ES-I3 (cell line): ENCODE data around the gene GRAMD4.
"Not testable (repeated sequence)": the region's sequence is repeated elsewhere in the genome, so short reads cannot be mapped to it uniquely, and the experiment has no call there.

Experiments used
- H3K36me3 ChIP-seq: 2 replicates; pipeline ENCODE4 v1.6.1; 2013; ENCODE audit warnings: mild to moderate bottlenecking, low read length, control low read depth, moderate library complexity; ENCODE audit not compliant: insufficient read depth
- H3K4me1 ChIP-seq: 2 replicates; pipeline ENCODE4 v1.6.1; 2013; ENCODE audit warnings: mild to moderate bottlenecking, control low read depth, low read length; ENCODE audit not compliant: insufficient read depth
- H3K9ac ChIP-seq: 2 replicates; pipeline ENCODE4 v1.6.1; 2013; ENCODE audit warnings: low read depth, mild to moderate bottlenecking, low read length, moderate library complexity
- H3K9me3 ChIP-seq: 2 replicates; pipeline ENCODE4 v1.6.1; 2013; ENCODE audit warnings: mild to moderate bottlenecking, low read length, moderate library complexity; ENCODE audit not compliant: control insufficient read depth, insufficient read depth

The GRAMD4 gene

DNA sequence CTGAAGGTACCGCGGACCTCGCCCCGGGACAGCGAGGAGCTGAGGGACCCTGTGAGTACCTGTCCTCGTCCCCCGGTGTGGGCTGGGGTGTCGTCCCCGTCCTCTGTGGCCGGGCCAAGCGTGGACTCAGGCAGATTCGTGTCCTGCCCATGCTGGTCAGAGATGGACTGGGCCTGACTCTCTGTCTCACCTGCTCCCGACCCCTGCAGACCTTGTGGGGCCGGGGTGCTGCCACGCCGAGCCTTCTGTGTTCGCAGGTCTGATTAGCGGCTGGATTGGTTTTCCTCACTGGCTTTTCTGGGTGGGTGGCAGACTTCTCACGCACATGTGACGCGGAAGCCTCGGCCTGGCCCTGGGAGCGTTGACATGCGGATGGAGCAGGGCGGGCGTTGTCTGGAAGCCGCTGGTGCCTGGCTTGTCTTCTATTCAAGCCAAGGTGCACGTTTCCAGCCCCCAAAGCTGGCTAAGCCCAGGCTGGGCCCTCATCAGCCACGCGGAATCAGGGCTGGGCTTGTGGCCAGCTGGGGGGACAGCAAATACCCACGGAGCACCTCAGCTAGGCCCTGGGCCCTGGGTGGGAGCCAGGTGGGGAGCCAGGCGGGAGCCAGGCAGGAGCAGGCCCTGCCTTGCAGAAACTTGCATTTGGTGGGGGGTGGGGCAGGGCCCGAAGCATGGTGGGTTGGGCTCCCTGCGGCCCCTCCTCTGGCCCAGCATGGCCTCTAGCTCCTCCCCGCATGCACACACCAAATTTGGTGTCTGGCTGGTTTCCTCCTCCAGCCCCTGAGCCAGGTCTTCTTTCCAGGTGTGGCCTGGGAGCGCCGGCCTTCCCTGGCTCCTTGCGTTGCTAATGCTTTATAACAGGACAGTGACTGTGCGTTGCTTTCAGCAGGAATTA lies 7.0 kb downstream of the GRAMD4 start:
- H3K9me3 ChIP-seq = no peaks in the 10 kb centered on the region
- peaks cover 8% of the 10 kb centered on the region; the same call in 1 of the 2 replicates for H3K4me1 ChIP-seq
- H3K9ac ChIP-seq = peak overlapping the region; percentile 22; the same call in 1 of the 2 replicates
- no peaks in the 10 kb centered on the region for H3K36me3 ChIP-seq

DNA sequence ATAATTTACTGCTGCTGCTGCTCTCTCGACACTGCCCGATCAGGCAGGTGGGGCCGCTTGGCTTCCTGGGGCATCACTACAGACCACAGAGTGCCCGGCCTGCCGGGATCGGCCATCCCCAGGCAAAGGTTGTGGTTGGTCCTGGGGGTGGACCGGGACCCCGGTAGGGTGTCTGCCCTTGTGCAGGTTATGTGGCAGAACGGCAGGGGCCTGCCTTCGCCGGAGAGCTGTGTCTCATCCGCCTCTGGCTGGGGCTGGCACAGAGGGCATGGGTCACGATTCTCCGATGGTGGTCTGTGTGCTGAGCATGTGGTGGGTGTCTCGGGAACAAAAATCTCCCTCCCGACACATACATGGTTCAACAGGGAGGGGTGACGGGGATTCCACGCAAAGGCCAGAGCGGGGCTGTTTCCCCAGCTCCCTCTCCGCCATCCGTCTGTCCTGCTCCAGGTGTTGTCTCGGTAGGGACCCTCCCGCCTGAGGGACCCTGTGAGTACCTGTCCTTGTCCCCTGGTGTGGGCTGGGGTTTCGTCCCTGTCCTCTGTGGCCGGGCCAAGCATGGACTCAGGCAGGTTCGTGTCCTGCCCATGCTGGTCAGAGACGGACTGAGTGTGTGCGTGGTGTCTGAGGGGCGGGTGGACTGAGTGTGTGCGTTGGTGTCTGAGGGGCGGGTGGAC lies 7.8 kb downstream of the GRAMD4 start:
- Histone ChIP-seq H3K9ac (peak overlapping the region; percentile 22; the same call in 1 of the 2 replicates), H3K4me1 (peaks cover 8% of the 10 kb centered on the region; the same call in 1 of the 2 replicates), H3K9me3 (no peaks in the 10 kb centered on the region), H3K36me3 (no peaks in the 10 kb centered on the region)

DNA sequence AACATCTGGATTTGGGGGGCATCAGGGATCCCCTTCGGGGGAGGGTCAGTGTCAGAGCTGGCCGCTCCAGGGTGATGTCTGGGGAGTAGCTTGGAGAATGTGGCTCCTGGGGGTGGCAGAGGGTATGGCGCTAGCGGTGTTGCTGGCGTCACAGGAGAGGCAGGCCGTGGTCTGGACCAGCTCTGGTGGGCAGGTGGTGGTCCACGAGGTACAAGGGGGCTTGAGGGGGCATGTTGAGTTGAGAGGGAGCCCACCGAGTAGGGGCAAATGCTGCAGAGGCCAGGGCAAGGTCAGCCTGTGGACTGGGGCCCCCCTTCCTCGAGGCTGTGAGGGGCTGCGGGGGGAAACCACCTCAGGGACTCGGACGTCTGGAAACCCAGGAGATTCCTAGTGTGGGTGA lies 8.6 kb downstream of the GRAMD4 start:
- Histone ChIP-seq H3K36me3 (no peaks in the 10 kb centered on the region), H3K9ac (no peak overlapping the region), H3K9me3 (no peaks in the 10 kb centered on the region), H3K4me1 (peaks cover 8% of the 10 kb centered on the region; the same call in 1 of the 2 replicates)

DNA sequence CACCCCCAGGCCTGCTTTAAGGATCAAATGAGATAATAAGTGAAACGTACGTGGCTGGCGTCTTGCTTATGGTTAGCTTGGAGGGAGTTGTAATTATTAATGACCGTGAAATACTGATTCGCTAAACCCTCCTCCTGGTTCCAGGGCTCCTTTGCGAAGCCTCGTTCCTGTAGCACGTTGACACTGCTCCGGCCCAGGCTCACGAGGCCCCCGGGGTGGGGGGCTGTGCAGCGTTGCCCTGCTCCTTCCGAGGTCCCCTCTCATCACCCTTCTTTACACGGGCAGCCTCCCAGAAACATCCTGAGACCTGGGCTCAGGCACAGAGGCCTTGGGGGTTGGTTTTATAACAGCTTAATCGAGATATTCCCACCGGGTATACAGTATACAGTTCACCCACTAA lies 9.1 kb downstream of the GRAMD4 start:
- no peaks in the 10 kb centered on the region for H3K36me3 ChIP-seq
- H3K9ac ChIP-seq = no peak overlapping the region
- H3K4me1 ChIP-seq = peaks cover 10% of the 10 kb centered on the region; the same call in 1 of the 2 replicates
- H3K9me3 ChIP-seq = no peaks in the 10 kb centered on the region

DNA sequence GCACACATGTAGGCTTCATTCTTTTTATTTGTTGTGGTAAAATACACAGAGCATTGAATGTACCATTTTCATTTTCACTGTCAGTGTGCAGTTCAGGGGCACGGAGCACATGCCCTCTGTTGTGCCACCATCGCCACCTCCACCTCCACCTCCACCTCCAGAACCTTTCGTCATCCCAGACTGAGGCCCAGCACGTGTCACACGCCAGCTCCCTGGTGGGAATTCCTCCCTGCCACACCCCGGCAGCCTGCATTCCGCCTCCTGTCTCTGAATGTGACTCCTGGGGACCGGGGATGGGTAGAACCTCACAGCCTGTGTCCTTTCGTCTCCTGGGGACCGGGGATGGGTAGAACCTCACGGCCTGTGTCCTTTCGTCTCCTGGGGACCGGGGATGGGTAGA lies 10.9 kb downstream of the GRAMD4 start:
- Histone ChIP-seq H3K36me3 (no peaks in the 10 kb centered on the region), H3K9ac (no peak overlapping the region)

DNA sequence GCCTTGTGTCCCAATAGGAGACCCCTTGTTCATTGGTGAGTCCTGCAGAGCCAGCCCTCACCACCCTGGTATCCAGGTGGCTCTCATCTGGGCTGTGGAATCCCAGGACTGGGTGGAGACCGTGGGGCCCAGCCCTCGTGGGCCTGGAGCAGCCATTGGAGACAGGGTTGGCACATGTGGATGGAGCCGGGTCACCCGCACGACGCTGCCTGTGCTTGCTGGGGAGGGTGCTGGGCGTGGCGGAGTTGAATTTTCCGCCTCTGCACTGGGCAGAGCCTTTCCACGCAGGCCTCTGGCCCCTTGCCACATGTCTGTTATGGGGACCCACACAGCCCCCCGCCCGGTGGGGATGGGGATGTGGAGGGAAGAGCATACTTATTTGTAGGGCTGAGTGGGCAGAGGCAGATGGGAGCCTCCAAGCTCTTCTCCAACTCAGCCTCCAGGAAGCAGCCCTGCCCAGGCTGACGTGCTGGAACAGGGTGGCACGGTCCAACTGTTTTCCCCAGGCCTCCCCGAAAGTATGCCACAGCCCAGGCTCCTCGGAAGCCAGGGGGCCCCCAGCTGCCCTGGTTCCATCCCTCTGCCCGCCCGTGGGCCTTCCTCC lies 12.6 kb downstream of the GRAMD4 start:
- Histone ChIP-seq H3K4me1 (peaks cover 11% of the 10 kb centered on the region; the same call in 1 of the 2 replicates), H3K9me3 (no peaks in the 10 kb centered on the region), H3K9ac (no peak overlapping the region), H3K36me3 (no peaks in the 10 kb centered on the region)

More for the DNA sequence above, 10.9 kb downstream of the GRAMD4 start:
- H3K9me3 ChIP-seq = no peaks in the 10 kb centered on the region
- H3K4me1 ChIP-seq = peaks cover 18% of the 10 kb centered on the region; the same call in 1 of the 2 replicates

DNA sequence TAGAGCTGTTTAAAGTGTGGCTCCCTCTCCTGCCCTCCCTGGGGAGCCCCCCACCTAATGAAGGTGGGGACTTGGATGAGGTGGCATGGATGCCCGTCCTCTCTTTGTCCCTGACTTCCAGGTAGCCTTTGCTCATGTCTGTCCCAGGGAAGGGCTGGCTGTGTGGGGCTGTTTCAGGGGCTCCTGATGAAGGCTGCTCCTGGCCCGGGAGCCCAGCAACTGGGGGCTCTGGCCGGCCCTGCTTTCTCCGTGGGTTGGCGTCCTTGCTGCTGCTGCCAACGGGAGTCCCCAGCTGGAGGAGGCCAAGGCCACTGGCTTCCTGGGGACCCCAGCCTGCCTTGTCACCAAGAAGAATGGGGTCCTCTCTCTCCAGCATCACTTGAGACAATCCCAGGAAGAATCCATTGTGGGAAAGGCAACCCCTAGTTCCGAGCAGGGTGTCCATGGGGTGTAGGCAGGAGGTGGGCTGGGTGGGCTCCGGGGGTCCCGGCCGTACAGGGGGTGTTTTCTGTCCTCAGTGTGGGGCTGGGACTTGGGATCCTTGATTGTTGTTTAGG lies 13.2 kb downstream of the GRAMD4 start:
- no peaks in the 10 kb centered on the region for H3K36me3 ChIP-seq
- H3K4me1 ChIP-seq = peaks cover 11% of the 10 kb centered on the region; the same call in 1 of the 2 replicates
- no peak overlapping the region for H3K9ac ChIP-seq
- H3K9me3 ChIP-seq = no peaks in the 10 kb centered on the region

DNA sequence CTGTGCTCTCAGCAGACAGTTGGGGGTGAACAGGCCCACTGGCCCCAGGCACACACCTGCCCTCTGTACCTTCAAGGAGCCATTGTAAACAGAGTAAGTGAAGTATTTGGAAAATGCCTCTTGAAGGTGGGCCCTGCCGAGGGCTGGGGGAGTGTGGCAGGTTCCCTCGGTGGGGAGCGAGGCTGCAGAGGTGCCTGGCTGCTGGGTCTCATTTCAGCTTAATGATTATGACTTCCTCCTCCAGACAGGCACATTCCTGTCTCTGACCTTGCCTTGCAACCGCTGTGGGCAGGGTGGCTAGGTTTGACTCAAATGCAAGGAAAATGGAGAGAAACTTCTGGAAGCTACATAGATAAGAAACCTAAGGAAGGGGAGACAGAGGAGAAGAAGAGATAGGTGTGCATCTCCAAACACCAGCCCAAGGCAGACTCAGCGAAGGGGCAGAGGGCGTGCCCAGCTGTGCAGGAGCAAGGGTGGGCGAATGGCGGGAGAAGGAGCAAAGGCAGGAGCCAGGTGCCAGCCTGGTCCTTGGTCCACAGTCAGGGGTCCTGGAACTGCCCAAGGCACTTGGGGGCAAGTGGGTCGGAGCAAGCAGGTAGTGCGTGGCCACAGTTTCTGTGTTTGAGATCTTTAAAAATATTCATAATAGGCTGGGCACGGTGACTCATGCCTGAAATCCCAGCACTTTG lies 14.0 kb downstream of the GRAMD4 start:
- Histone ChIP-seq H3K36me3 (no peaks in the 10 kb centered on the region), H3K9me3 (no peaks in the 10 kb centered on the region), H3K9ac (no peak overlapping the region; the same call in 1 of the 2 replicates), H3K4me1 (peaks cover 11% of the 10 kb centered on the region; the same call in 1 of the 2 replicates)

DNA sequence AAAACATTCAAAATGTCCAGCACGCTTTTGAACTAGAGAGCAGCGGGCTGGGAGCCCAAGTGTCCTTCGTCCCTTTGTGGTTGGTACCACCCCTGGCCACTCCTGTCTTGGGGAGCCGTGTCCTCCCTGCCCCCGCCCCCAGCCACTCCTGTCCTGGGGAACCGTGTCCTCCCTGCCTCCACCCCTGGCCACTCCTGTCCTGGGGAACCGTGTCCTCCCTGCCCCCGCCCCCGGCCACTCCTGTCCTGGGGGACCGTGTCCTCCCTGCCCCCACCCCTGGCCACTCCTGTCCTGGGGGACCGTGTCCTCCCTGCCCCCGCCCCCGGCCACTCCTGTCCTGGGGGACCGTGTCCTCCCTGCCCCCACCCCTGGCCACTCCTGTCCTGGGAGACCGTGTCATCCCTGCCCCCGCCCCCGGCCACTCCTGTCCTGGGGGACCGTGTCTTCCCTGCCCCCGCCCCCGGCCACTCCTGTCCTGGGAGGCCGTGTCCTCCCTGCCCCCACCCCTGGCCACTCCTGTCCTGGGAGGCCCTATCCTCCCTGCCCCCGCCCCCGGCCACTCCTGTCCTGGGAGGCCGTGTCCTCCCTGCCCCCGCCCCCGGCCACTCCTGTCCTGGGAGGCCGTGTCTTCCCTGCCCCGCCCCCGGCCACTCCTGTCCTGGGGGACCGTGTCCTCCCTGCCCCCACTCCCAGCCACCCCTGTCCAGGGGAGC lies 14.9 kb downstream of the GRAMD4 start:
- H3K9ac ChIP-seq, H3K36me3 ChIP-seq, H3K9me3 ChIP-seq: not testable (repeated sequence)
- H3K4me1 ChIP-seq = peaks cover 11% of the 10 kb centered on the region; the same call in 1 of the 2 replicates

DNA sequence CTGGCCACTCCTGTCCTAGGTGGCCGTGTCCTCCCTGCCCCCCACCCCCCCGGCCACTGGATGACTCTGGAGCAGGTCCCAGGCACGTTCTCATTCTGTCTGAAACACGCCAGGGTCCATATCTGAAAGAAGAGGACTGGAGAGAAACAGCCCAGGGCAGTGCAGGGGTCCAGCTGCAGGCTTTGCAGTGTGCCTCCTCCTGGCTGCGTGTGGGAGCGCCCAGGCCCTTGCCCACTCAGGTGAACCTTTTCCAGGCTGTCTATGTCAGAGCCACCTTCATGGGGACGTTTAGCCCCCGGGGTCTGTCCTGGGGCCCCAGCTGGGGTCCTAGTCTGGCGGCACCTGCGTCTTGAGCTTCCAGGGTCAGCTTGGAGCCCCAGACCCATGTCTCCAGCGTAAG lies 15.6 kb downstream of the GRAMD4 start:
- no peak overlapping the region for H3K9ac ChIP-seq
- no peaks in the 10 kb centered on the region for H3K36me3 ChIP-seq
- H3K9me3 ChIP-seq = no peaks in the 10 kb centered on the region
- peaks cover 11% of the 10 kb centered on the region; the same call in 1 of the 2 replicates for H3K4me1 ChIP-seq

DNA sequence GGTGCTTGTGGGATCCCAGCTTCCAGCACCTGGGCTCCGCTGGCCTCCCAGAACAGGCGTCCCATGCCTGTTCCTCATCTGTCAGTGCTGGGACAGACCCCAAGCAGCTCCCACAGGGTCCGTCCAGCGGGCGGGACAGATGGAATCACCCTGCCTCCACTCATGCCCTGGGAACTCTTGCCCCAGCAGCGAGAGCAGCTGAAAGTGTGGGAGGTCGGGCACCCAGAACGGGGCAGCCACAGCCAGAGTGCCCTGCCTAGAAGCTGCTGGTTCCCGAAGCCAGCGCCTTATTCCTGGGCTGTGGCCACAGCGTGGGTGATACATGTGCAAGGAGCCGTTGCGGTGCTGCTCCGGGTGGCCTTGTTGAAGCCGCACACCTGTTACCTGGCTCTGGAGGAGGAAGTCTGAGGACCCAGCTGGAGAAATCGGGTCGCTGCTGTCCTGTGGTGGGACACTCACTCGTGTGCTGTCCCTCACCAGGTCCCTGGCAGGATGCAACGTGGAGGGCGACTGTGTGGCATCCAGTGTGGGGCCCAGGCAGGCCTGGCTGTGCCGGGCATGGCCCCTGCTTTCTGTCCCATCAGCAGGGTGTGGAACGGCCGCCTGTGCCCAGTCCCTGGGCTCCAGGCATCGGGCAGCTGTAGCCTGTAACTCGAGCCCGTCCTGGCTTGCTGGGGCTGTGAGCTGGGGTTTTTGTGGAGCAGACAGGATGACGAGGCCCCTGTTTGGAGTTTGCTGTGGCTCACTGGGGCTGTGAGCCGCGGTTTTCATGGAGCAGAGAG lies 16.2 kb downstream of the GRAMD4 start:
- no peaks in the 10 kb centered on the region for H3K9me3 ChIP-seq

DNA sequence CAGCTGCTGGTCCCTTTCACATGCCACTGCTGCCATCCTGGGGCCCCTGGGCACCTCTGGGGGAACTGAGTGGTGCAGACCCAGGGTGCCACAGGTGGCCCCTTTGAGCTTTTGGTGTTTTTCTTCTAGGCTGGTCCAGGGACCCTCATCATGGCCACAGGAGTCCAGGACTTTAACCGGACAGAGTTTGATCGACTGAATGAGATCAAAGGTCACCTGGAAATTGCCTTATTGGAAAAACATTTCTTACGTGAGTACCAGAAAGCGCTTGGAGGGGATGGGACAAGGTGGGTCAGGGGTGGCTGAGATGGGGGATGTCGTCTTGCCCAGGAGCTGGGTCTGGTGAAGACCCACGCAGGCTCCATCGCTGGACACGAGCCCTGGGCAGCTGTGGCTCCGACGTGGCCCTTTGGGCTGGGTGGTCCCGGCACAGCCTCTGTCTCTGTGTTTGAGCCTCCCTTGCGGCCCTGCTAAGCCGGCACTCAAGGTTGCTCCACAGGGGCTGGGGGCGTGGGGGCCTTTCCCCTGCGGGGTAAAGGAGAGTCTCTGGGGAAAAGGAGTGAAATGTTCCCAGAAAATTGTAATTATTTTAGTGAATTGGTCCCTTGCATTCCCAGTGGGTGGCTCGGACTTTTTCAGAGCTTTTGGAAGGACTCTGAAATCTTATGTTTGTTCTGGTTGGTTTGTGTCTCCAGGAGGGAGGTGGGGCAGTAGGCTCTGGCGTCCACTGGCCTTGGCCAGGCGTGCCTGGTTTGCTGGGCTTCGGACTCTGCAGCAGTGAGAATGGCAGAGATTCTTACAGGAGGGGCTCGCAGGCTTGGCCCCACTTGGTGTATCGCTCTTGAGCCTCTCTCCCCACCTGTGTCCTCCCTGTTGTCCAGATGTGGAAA lies 17.8 kb downstream of the GRAMD4 start:
- H3K9ac ChIP-seq = no peak overlapping the region
- H3K9me3 ChIP-seq = no peaks in the 10 kb centered on the region
- no peaks in the 10 kb centered on the region for H3K36me3 ChIP-seq
- peaks cover 11% of the 10 kb centered on the region; the same call in 1 of the 2 replicates for H3K4me1 ChIP-seq

More for the DNA sequence above, 16.2 kb downstream of the GRAMD4 start:
- peaks cover 11% of the 10 kb centered on the region; the same call in 1 of the 2 replicates for H3K4me1 ChIP-seq
- H3K36me3 ChIP-seq = no peaks in the 10 kb centered on the region
- no peak overlapping the region for H3K9ac ChIP-seq
